ENCODE measurements around the gene OR8S1. TPM values are rescaled to one million over a fixed set of nuclear protein-coding genes. Genes with fewer than 3 reads are reported as not detected.
"Not testable (repeated sequence)": the region's sequence is repeated elsewhere in the genome, so short reads cannot be mapped to it uniquely, and the experiment has no call there.

OR8S1 gene
- total RNA-seq, 1 experiment from 2014 or later = not detected

DNA sequence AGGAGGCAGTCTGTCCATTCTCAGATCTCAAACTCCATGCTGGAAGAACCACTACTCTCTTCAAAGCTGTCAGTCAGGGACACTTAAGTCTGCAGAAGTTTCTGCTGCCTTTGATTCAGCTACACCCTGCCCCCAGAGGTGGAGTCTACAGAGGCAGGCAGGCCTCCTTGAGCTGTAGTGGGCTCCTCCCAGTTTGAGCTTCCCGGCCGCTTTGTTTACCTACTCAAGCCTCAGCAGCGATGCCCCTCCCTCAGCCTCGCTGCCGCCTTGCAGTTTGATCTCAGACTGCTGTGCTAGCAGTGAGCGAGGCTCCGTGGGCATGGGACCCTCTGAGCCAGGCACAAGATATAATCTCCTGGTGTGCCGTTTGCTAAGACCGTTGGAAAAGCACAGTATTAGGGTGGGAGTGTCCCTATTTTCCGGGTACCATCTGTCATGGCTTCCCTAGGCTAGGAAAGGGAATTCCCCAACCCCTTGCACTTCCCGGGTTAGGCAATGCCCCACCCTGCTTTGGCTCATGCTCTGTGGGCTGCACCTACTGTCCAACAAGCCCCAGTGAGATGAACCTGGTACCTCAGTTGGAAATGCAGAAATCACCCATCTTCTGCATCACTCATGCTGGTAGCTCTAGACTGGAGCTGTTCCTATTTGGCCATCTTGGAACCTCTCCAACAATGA lies 28.4 kb downstream of the OR8S1 start:
- BruUV-seq (replicated peaks); POLR2A ChIA-PET (ENCODE audit: unreplicated experiment): not testable (repeated sequence)

GRCh38 chr12:48556631-48557030 lies 31.2 kb downstream of the OR8S1 start:
- ChIA-PET POLR2A (ENCODE audit: unreplicated experiment) (no interaction called here), CTCF (no interaction called here)
- Histone ChIP-seq H3K27me3 (ENCODE audit: low read length) (peaks cover 58% of the 10 kb centered on the region), H3K9ac (ENCODE audit: low read length) (no peak overlapping the region), H3K4me2 (ENCODE audit: low read length) (no peak overlapping the region), H3K79me2 (ENCODE audit: low read length) (no peaks in the 10 kb centered on the region), H4K20me1 (ENCODE audit: low read length) (no peaks in the 10 kb centered on the region), H3K9me2 (replicated peaks; ENCODE audit: low read length) (no peaks in the 10 kb centered on the region), H3K4me3 (ENCODE audit: low read length) (no peak overlapping the region), H3K27ac (ENCODE audit: low read length) (no peak overlapping the region), H3K36me3 (ENCODE audit: low read depth, low read length) (no peaks in the 10 kb centered on the region), H3K4me1 (ENCODE audit: insufficient read depth, low read length) (no peaks in the 10 kb centered on the region), H3K9me3 (ENCODE audit: low read length) (no peaks in the 10 kb centered on the region), H2AFZ (ENCODE audit: low read length) (no peak overlapping the region), H3F3A (ENCODE audit: low read length, unreplicated experiment) (no peaks in the 10 kb centered on the region)
- no TSS peak for BruUV-seq (replicated peaks)
- no peak for DNase-seq
- intact Hi-C loops (cut with micrococcal nuclease) = no loop called here
- no peak for ATAC-seq
- TF ChIP-seq EZH2 (IDR thresholded peaks at IDR 0.05; ENCODE audit: low read length, unreplicated experiment) (no peak), EZH2phosphoT487 (IDR thresholded peaks at IDR 0.05; ENCODE audit: borderline replicate concordance, low read length) (no peak)

More for the DNA sequence above, 28.4 kb downstream of the OR8S1 start:
- Histone ChIP-seq H3K4me2 (ENCODE audit: low read length) (peak overlapping the region; percentile 62), H2AFZ (ENCODE audit: low read length) (peak overlapping the region; percentile 65; the same call in 1 of the 2 replicates), H3K27me3 (ENCODE audit: low read length) (peaks cover 36% of the 10 kb centered on the region)
- H3K9me3 ChIP-seq (ENCODE audit: low read length); intact Hi-C loops (cut with micrococcal nuclease); H3K4me3 ChIP-seq (ENCODE audit: low read length); H3K27ac ChIP-seq (ENCODE audit: low read length); H3K36me3 ChIP-seq (ENCODE audit: low read depth, low read length); CTCF ChIA-PET; H4K20me1 ChIP-seq (ENCODE audit: low read length); H3F3A ChIP-seq (ENCODE audit: low read length, unreplicated experiment); H3K9me2 ChIP-seq (replicated peaks; ENCODE audit: low read length); H3K4me1 ChIP-seq (ENCODE audit: insufficient read depth, low read length); H3K79me2 ChIP-seq (ENCODE audit: low read length); H3K9ac ChIP-seq (ENCODE audit: low read length): not testable (repeated sequence)
- DNase-seq (peak; percentile 28), ATAC-seq (peak; percentile 31; the same call in 1 of the 2 replicates)

DNA sequence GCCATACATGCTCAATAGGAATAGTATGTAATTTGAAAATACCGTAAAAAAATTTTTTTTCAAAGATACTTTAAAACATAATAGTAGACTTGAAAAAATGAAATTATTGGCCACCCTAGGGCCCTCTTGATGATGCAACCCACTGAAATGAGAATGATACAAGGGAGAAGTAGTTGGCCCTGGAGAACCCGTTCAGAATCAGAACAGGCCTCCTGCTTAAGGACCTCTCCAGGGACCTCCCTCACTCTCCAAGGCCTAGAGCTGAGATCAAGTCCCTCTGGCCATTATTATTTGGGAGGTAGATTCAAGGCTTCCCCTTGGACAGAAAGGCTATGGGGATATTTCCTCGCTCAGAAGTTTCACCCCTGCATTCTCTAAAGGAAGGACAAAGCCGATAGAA lies 32.5 kb downstream of the OR8S1 start:
- Histone ChIP-seq H3K9me3 (ENCODE audit: low read length) (no peaks in the 10 kb centered on the region), H3K36me3 (ENCODE audit: low read depth, low read length) (no peaks in the 10 kb centered on the region), H2AFZ (ENCODE audit: low read length) (no peak overlapping the region), H4K20me1 (ENCODE audit: low read length) (no peaks in the 10 kb centered on the region), H3K9me2 (replicated peaks; ENCODE audit: low read length) (no peaks in the 10 kb centered on the region), H3F3A (ENCODE audit: low read length, unreplicated experiment) (no peaks in the 10 kb centered on the region), H3K27me3 (ENCODE audit: low read length) (peaks cover 70% of the 10 kb centered on the region), H3K4me1 (ENCODE audit: insufficient read depth, low read length) (no peaks in the 10 kb centered on the region), H3K79me2 (ENCODE audit: low read length) (no peaks in the 10 kb centered on the region), H3K4me3 (ENCODE audit: low read length) (no peak overlapping the region), H3K9ac (ENCODE audit: low read length) (no peak overlapping the region), H3K4me2 (ENCODE audit: low read length) (no peak overlapping the region), H3K27ac (ENCODE audit: low read length) (no peak overlapping the region)
- ChIA-PET CTCF (interaction anchor here (0.6 kb wide), 1 partner anchor 369 kb away, joined by 5 read pairs; no protein-coding TSS in a partner anchor), POLR2A (ENCODE audit: unreplicated experiment) (no interaction called here)
- intact Hi-C loops (cut with micrococcal nuclease) = no loop called here
- TF ChIP-seq, protein P1, sequence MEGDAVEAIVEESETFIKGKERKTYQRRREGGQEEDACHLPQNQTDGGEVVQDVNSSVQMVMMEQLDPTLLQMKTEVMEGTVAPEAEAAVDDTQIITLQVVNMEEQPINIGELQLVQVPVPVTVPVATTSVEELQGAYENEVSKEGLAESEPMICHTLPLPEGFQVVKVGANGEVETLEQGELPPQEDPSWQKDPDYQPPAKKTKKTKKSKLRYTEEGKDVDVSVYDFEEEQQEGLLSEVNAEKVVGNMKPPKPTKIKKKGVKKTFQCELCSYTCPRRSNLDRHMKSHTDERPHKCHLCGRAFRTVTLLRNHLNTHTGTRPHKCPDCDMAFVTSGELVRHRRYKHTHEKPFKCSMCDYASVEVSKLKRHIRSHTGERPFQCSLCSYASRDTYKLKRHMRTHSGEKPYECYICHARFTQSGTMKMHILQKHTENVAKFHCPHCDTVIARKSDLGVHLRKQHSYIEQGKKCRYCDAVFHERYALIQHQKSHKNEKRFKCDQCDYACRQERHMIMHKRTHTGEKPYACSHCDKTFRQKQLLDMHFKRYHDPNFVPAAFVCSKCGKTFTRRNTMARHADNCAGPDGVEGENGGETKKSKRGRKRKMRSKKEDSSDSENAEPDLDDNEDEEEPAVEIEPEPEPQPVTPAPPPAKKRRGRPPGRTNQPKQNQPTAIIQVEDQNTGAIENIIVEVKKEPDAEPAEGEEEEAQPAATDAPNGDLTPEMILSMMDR (conservative IDR thresholded peaks at IDR 0.05; ENCODE audit: low read depth, low read length) = no peak
- TF ChIP-seq EZH2phosphoT487 (IDR thresholded peaks at IDR 0.05; ENCODE audit: borderline replicate concordance, low read length) (no peak), EZH2 (IDR thresholded peaks at IDR 0.05; ENCODE audit: low read length, unreplicated experiment) (no peak)
- no peak for ATAC-seq
- no TSS peak for BruUV-seq (replicated peaks)
- DNase-seq = no peak
